ENCODE results near the gene EXOC2. TPM values are rescaled to one million over a fixed set of nuclear protein-coding genes. Genes with fewer than 3 reads are reported as not detected.

Gene EXOC2
- total and polyA plus RNA-seq, 4 donors = 28.8 to 47.2 (median 31.9) TPM

GRCh38 chr6:511488-512137, 181.3 kb downstream of the EXOC2 start:
- Histone ChIP-seq H3K4me3 (ENCODE audit: low read depth, low read length) (no peak overlapping the region), H3K4me1 (ENCODE audit: control insufficient read depth, insufficient read depth, low read length) (peaks cover 12% of the 10 kb centered on the region), H3K9me3 (ENCODE audit: control insufficient read depth, insufficient read depth, low read length) (no peaks in the 10 kb centered on the region), H3K36me3 (ENCODE audit: control insufficient read depth, insufficient read depth, low read length) (peaks cover 6% of the 10 kb centered on the region), H3K27me3 (ENCODE audit: control insufficient read depth, insufficient read depth, low read length) (no peaks in the 10 kb centered on the region), H3K27ac (ENCODE audit: low read depth, low read length) (no peak overlapping the region)
- DNase-seq (ENCODE audit: low read depth in 4 of 6, low spot score in 6 of 6) = peak in 1 of 6 donors; percentile 23
- WGBS (ENCODE audit: insufficient coverage) = 76% methylated on average over 11 of the region's 12 CpGs

- Histone ChIP-seq H3K9me3 (ENCODE audit: control insufficient read depth, insufficient read depth, low read length) (no peaks in the 10 kb centered on the region), H3K4me3 (ENCODE audit: low read depth, low read length) (no peak overlapping the region), H3K4me1 (ENCODE audit: control insufficient read depth, insufficient read depth, low read length) (peaks cover 11% of the 10 kb centered on the region), H3K27ac (ENCODE audit: low read depth, low read length) (no peak overlapping the region), H3K27me3 (ENCODE audit: control insufficient read depth, insufficient read depth, low read length) (no peaks in the 10 kb centered on the region), H3K36me3 (ENCODE audit: control insufficient read depth, insufficient read depth, low read length) (peaks cover 9% of the 10 kb centered on the region)
- 84% methylated on average over 3 of the region's 4 CpGs for WGBS (ENCODE audit: insufficient coverage)
- DNase-seq (ENCODE audit: low read depth in 4 of 6, low spot score in 6 of 6) = no peak
Measured at GRCh38 chr6:509676-510075, 183.3 kb downstream of the EXOC2 start.

GRCh38 chr6:508614-509013, 184.3 kb downstream of the EXOC2 start:
- H3K4me1 ChIP-seq (ENCODE audit: control insufficient read depth, insufficient read depth, low read length) = peaks cover 6% of the 10 kb centered on the region
- no peak overlapping the region for H3K4me3 ChIP-seq (ENCODE audit: low read depth, low read length)
- H3K27ac ChIP-seq (ENCODE audit: low read depth, low read length) = no peak overlapping the region
- WGBS (ENCODE audit: insufficient coverage) = 71% methylated on average over 1 of the region's 3 CpGs
- H3K27me3 ChIP-seq (ENCODE audit: control insufficient read depth, insufficient read depth, low read length) = no peaks in the 10 kb centered on the region
- peaks cover 14% of the 10 kb centered on the region for H3K36me3 ChIP-seq (ENCODE audit: control insufficient read depth, insufficient read depth, low read length)
- no peak for DNase-seq (ENCODE audit: low read depth in 4 of 6, low spot score in 6 of 6)
- no peaks in the 10 kb centered on the region for H3K9me3 ChIP-seq (ENCODE audit: control insufficient read depth, insufficient read depth, low read length)

- no peak overlapping the region for H3K4me3 ChIP-seq (ENCODE audit: low read depth, low read length)
- no peaks in the 10 kb centered on the region for H3K27me3 ChIP-seq (ENCODE audit: control insufficient read depth, insufficient read depth, low read length)
- H3K4me1 ChIP-seq (ENCODE audit: control insufficient read depth, insufficient read depth, low read length) = peaks cover 6% of the 10 kb centered on the region
- H3K9me3 ChIP-seq (ENCODE audit: control insufficient read depth, insufficient read depth, low read length) = no peaks in the 10 kb centered on the region
- 80% methylated on average over 1 of the region's 9 CpGs for WGBS (ENCODE audit: insufficient coverage)
- H3K27ac ChIP-seq (ENCODE audit: low read depth, low read length) = no peak overlapping the region
- H3K36me3 ChIP-seq (ENCODE audit: control insufficient read depth, insufficient read depth, low read length) = peaks cover 12% of the 10 kb centered on the region
- peak in 1 of 6 donors; percentile 52 for DNase-seq (ENCODE audit: low read depth in 4 of 6, low spot score in 6 of 6)
Measured at GRCh38 chr6:508006-508405, 184.9 kb downstream of the EXOC2 start.

- no peak for DNase-seq (ENCODE audit: low read depth in 4 of 6, low spot score in 6 of 6)
- Histone ChIP-seq H3K27me3 (ENCODE audit: control insufficient read depth, insufficient read depth, low read length) (no peaks in the 10 kb centered on the region), H3K4me1 (ENCODE audit: control insufficient read depth, insufficient read depth, low read length) (peaks cover 4% of the 10 kb centered on the region), H3K4me3 (ENCODE audit: low read depth, low read length) (no peak overlapping the region), H3K36me3 (ENCODE audit: control insufficient read depth, insufficient read depth, low read length) (peaks cover 11% of the 10 kb centered on the region), H3K27ac (ENCODE audit: low read depth, low read length) (no peak overlapping the region), H3K9me3 (ENCODE audit: control insufficient read depth, insufficient read depth, low read length) (no peaks in the 10 kb centered on the region)
- WGBS (ENCODE audit: insufficient coverage) = no CpG with 5 or more reads among the region's 1 CpG
Measured at GRCh38 chr6:506920-507622, 185.9 kb downstream of the EXOC2 start.

- Histone ChIP-seq H3K27ac (ENCODE audit: low read depth, low read length) (no peak overlapping the region), H3K4me3 (ENCODE audit: low read depth, low read length) (no peak overlapping the region), H3K27me3 (ENCODE audit: control insufficient read depth, insufficient read depth, low read length) (no peaks in the 10 kb centered on the region), H3K9me3 (ENCODE audit: control insufficient read depth, insufficient read depth, low read length) (no peaks in the 10 kb centered on the region), H3K4me1 (ENCODE audit: control insufficient read depth, insufficient read depth, low read length) (peaks cover 2% of the 10 kb centered on the region), H3K36me3 (ENCODE audit: control insufficient read depth, insufficient read depth, low read length) (peaks cover 14% of the 10 kb centered on the region)
- DNase-seq (ENCODE audit: low read depth in 4 of 6, low spot score in 6 of 6) = no peak
- WGBS (ENCODE audit: insufficient coverage) = no CpG with 5 or more reads among the region's 4 CpGs
Measured at GRCh38 chr6:506508-506907, 186.4 kb downstream of the EXOC2 start.

- WGBS (ENCODE audit: insufficient coverage) = 89% methylated on average over 10 of the region's 10 CpGs
- Histone ChIP-seq H3K4me3 (ENCODE audit: low read depth, low read length) (no peak overlapping the region), H3K9me3 (ENCODE audit: control insufficient read depth, insufficient read depth, low read length) (no peaks in the 10 kb centered on the region), H3K4me1 (ENCODE audit: control insufficient read depth, insufficient read depth, low read length) (no peaks in the 10 kb centered on the region), H3K27me3 (ENCODE audit: control insufficient read depth, insufficient read depth, low read length) (no peaks in the 10 kb centered on the region), H3K36me3 (ENCODE audit: control insufficient read depth, insufficient read depth, low read length) (peaks cover 14% of the 10 kb centered on the region), H3K27ac (ENCODE audit: low read depth, low read length) (no peak overlapping the region)
- no peak for DNase-seq (ENCODE audit: low read depth in 4 of 6, low spot score in 6 of 6)
Measured at GRCh38 chr6:505374-505773, 187.6 kb downstream of the EXOC2 start.

- H3K36me3 ChIP-seq (ENCODE audit: control insufficient read depth, insufficient read depth, low read length) = peaks cover 14% of the 10 kb centered on the region
- no peaks in the 10 kb centered on the region for H3K4me1 ChIP-seq (ENCODE audit: control insufficient read depth, insufficient read depth, low read length)
- no peak overlapping the region for H3K4me3 ChIP-seq (ENCODE audit: low read depth, low read length)
- H3K27me3 ChIP-seq (ENCODE audit: control insufficient read depth, insufficient read depth, low read length) = no peaks in the 10 kb centered on the region
- H3K9me3 ChIP-seq (ENCODE audit: control insufficient read depth, insufficient read depth, low read length) = no peaks in the 10 kb centered on the region
- no peak overlapping the region for H3K27ac ChIP-seq (ENCODE audit: low read depth, low read length)
- 85% methylated on average over 2 of the region's 8 CpGs for WGBS (ENCODE audit: insufficient coverage)
- no peak for DNase-seq (ENCODE audit: low read depth in 4 of 6, low spot score in 6 of 6)
Measured at GRCh38 chr6:504446-504980, 188.4 kb downstream of the EXOC2 start.

GRCh38 chr6:503610-504362, 189.2 kb downstream of the EXOC2 start:
- 91% methylated on average over 30 of the region's 32 CpGs for WGBS (ENCODE audit: insufficient coverage)
- Histone ChIP-seq H3K27me3 (ENCODE audit: control insufficient read depth, insufficient read depth, low read length) (no peaks in the 10 kb centered on the region), H3K27ac (ENCODE audit: low read depth, low read length) (no peak overlapping the region), H3K4me3 (ENCODE audit: low read depth, low read length) (no peak overlapping the region), H3K9me3 (ENCODE audit: control insufficient read depth, insufficient read depth, low read length) (no peaks in the 10 kb centered on the region), H3K36me3 (ENCODE audit: control insufficient read depth, insufficient read depth, low read length) (peaks cover 14% of the 10 kb centered on the region), H3K4me1 (ENCODE audit: control insufficient read depth, insufficient read depth, low read length) (no peaks in the 10 kb centered on the region)
- no peak for DNase-seq (ENCODE audit: low read depth in 4 of 6, low spot score in 6 of 6)

All from spinal cord (tissue), 10 donors.